DND-41 (cell line): ENCODE results near the gene MED13.

Experiments used
- ATAC-seq: fragments of 200-7000 bp; cut with Tn5 transposase; 3 replicates; pipeline ENCODE4 v1.9.1; 2021; ENCODE audit warnings: low read depth; ENCODE audit not compliant: insufficient read depth
- DNase-seq: peaks from one replicate; pipeline ENCODE4 v3.0.0-alpha.2; 2020
- H2AFZ ChIP-seq: 2 replicates; pipeline ENCODE4 v1.6.0; 2012; ENCODE audit warnings: low read depth, low read length
- H3K27ac ChIP-seq: 2 replicates; pipeline ENCODE4 v1.5.1; 2012; ENCODE audit warnings: low read length, inconsistent platforms
- H3K27me3 ChIP-seq: fragments of 200-600 bp; sonication (generic); 2 replicates; pipeline ENCODE4 v1.6.0; 2012; ENCODE audit warnings: low read length, mild to moderate bottlenecking, inconsistent platforms; ENCODE audit not compliant: insufficient read depth, poor library complexity
- H3K36me3 ChIP-seq: 2 replicates; pipeline ENCODE4 v1.5.1; 2012; ENCODE audit warnings: low read length, inconsistent platforms; ENCODE audit not compliant: insufficient read depth
- H3K4me1 ChIP-seq: 2 replicates; pipeline ENCODE4 v1.5.1; 2012; ENCODE audit warnings: mild to moderate bottlenecking, low read length; ENCODE audit not compliant: insufficient read depth
- H3K4me2 ChIP-seq: 2 replicates; pipeline ENCODE4 v1.6.0; 2012; ENCODE audit warnings: mild to moderate bottlenecking, moderate library complexity, low read length, inconsistent platforms; ENCODE audit not compliant: insufficient read depth
- H3K4me3 ChIP-seq, 2 experiments: fragments of 200-600 bp in 1 of 2; shearing (Covaris generic) in 1 of 2; 2 replicates each; pipeline ENCODE4 v1.5.1; 2012 to 2016; ENCODE audit warnings: inconsistent platforms in 2 of 2, low read length in 2 of 2, mild to moderate bottlenecking in 2 of 2, low read depth in 1 of 2, moderate library complexity in 1 of 2
- H3K79me2 ChIP-seq: 2 replicates; pipeline ENCODE4 v1.6.0; 2012; ENCODE audit warnings: low read length, inconsistent platforms; ENCODE audit not compliant: insufficient read depth
- H3K9ac ChIP-seq: 2 replicates; pipeline ENCODE4 v1.6.0; 2012; ENCODE audit warnings: low read depth, mild to moderate bottlenecking, inconsistent platforms, low read length, moderate library complexity
- H3K9me3 ChIP-seq: 2 replicates; pipeline ENCODE4 v1.5.1; 2012; ENCODE audit warnings: low read length, moderate library complexity, mild to moderate bottlenecking, inconsistent platforms; ENCODE audit not compliant: insufficient read depth, severe bottlenecking
- H4K20me1 ChIP-seq: 2 replicates; pipeline ENCODE4 v1.6.0; 2012; ENCODE audit warnings: low read length; ENCODE audit not compliant: insufficient read depth
- CTCF ChIP-seq: IDR thresholded peaks from 2 replicates; pipeline ENCODE4 v1.5.1; 2012; ENCODE audit warnings: borderline replicate concordance, low read length, moderate library complexity, mild to moderate bottlenecking; ENCODE audit not compliant: poor library complexity, severe bottlenecking; ENCODE audit errors: extremely low read depth
- EZH2 ChIP-seq: IDR thresholded peaks from 3 replicates; pipeline ENCODE4 v1.6.1; 2012; ENCODE audit warnings: borderline replicate concordance, low read depth, mild to moderate bottlenecking, moderate library complexity, low read length, inconsistent platforms; ENCODE audit not compliant: severe bottlenecking

Gene MED13

GRCh38 chr17:61904094-61904710, 160.9 kb downstream of the MED13 start:
- Histone ChIP-seq H3K4me1 (no peaks in the 10 kb centered on the region), H3K4me3 (no peak overlapping the region), H3K79me2 (no peaks in the 10 kb centered on the region), H3K4me2 (no peak overlapping the region), H3K36me3 (peaks cover 68% of the 10 kb centered on the region), H3K27me3 (no peaks in the 10 kb centered on the region), H3K9me3 (no peaks in the 10 kb centered on the region), H3K9ac (no peak overlapping the region), H2AFZ (no peak overlapping the region), H4K20me1 (no peaks in the 10 kb centered on the region), H3K27ac (no peak overlapping the region)
- DNase-seq (peak; percentile 54), ATAC-seq (peak; percentile 90)
- TF ChIP-seq CTCF (no peak), EZH2 (no peak)

DNA sequence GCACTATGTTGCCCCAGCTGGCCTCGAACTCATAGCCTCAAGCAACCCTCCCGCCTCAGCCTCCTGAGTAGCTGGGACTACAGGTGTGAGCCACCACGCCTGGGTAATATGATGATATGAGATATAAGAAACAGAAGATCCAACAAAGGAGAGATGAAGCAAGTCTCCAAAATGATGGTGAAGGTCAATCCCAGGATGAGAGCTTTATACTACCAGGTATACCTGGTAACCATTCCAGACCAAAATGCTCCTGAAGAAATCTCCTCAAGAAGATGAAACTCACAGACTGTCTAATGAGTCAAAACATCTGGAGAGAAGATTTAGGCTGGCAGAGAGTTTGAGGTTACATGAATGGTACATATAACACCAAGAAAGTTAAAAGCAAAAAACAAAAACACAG, 161.8 kb downstream of the MED13 start:
- Histone ChIP-seq H3K9ac (no peak overlapping the region), H3K36me3 (peaks cover 68% of the 10 kb centered on the region), H3K27me3 (no peaks in the 10 kb centered on the region), H4K20me1 (no peaks in the 10 kb centered on the region), H2AFZ (no peak overlapping the region), H3K79me2 (no peaks in the 10 kb centered on the region), H3K4me1 (no peaks in the 10 kb centered on the region), H3K4me3 (no peak overlapping the region), H3K9me3 (no peaks in the 10 kb centered on the region), H3K27ac (no peak overlapping the region), H3K4me2 (no peak overlapping the region)
- no peak for TF ChIP-seq EZH2
- TF ChIP-seq CTCF, result no peak
- ATAC-seq (no peak), DNase-seq (no peak)

DNA sequence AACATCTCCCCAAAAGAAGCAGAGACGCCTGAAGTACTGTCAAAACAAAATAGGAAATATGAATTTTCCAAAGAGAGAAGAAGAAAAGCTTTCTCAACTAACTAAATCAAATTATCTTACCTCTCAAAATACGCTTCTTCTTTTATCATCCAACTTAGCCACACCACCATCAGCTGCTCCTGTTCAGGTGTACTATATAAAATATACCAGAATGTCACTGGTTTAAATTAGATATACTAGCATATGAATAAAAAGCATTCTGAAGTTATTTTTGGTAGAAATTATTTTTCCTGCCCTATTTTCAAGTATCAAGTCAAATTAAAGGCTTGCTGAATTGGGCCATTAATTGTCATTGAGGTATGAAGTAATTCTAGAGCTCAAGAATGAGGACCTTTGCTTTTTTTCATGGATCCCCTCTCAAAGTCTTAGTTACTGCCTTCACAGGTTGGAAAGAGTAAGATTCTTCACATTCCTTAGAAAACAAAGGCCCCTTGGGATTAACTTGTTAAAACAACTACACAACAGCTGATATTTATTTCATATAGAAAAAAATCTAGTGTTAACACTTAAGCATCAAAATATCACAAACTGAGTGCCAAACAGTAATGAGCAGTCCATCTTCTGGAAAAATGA, 167.4 kb downstream of the MED13 start:
- TF ChIP-seq EZH2, result no peak
- no peak for TF ChIP-seq CTCF
- no peak overlapping the region for H2AFZ ChIP-seq
- no peaks in the 10 kb centered on the region for H3K4me1 ChIP-seq
- no peak for ATAC-seq
- H3K36me3 ChIP-seq, result peaks cover 44% of the 10 kb centered on the region
- no peaks in the 10 kb centered on the region for H3K27me3 ChIP-seq
- no peak for DNase-seq
- no peak overlapping the region for H3K4me3 ChIP-seq
- H3K4me2 ChIP-seq, result no peak overlapping the region
- H3K9ac ChIP-seq, result no peak overlapping the region
- no peaks in the 10 kb centered on the region for H3K9me3 ChIP-seq
- H4K20me1 ChIP-seq, result no peaks in the 10 kb centered on the region
- no peaks in the 10 kb centered on the region for H3K79me2 ChIP-seq
- no peak overlapping the region for H3K27ac ChIP-seq
